ENCODE results near the gene MED4.

DNA sequence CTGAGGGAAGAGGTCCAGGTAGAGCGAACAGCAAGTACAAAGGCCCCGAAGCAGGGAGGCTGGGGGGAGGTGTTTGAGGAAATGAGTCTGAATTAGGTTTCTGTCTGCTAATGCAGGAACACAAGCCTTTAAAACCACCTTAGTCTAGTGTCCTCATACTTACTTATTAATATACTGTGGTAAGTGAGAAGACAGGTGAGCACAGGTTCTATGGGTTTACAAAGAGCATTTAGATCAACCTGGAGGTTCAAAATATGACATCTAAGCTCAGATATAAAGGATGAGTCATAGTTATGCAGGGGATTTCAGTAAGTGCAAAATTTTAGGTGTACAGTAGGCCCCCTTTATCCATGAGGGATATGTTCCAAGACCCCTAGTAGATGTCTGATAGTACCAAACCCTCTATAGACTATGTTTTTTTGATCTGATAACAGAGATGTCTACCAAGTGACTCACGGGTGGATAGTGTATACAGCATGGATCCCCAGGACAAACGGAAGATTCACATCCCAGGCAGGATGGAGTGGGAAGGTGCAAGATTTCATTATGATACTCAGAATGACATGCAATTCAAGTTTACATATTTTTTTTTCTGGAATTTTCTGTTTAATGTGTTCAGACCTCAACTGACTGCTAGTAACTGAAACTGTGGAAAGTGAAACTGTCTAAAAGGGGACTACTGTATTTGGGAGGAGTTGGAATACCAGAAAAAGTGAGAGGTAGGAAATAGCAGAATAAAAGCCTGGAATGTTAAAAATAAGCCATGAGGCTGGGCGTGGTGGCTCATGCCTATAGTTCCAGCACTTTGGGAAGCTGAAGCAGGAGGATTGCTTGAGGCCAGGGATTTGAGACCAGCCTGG lies 18.2 kb upstream of the MED4 start:
- no peak for TF ChIP-seq CTCF (IDR thresholded peaks at IDR 0.05)
- no peak for TF ChIP-seq POLR2A (IDR thresholded peaks at IDR 0.05)
